SHP77 treated with DMSO at 0.1 percent for 48 hours (cell line): ENCODE measurements around the gene DLG1.
A peak's percentile ranks its signal among the peaks of the same experiment; 100 is the strongest.
"Not testable (repeated sequence)": the region's sequence is repeated elsewhere in the genome, so short reads cannot be mapped to it uniquely, and the experiment has no call there.

ENCODE experiments used
- DNase-seq: peaks from one replicate; lab custom pipeline; 2025; lab: John Stamatoyannopoulos, UW

Gene DLG1

GRCh38 chr3:197209366-197210260, 88.8 kb downstream of the DLG1 start:
- no peak for DNase-seq

- DNase-seq, result no peak
These were observed 91.5 kb downstream of the DLG1 start for GRCh38 chr3:197206913-197207312.

GRCh38 chr3:197205675-197206074, 92.7 kb downstream of the DLG1 start:
- DNase-seq, result no peak

- DNase-seq, result no peak
These were observed 93.1 kb downstream of the DLG1 start for GRCh38 chr3:197205265-197205664.

- DNase-seq, result no peak
These were observed 93.7 kb downstream of the DLG1 start for GRCh38 chr3:197204736-197205135.

- DNase-seq, result no peak
These were observed 94.7 kb downstream of the DLG1 start for GRCh38 chr3:197203714-197204146.

GRCh38 chr3:197202694-197203093, 95.7 kb downstream of the DLG1 start:
- DNase-seq, result no peak

- DNase-seq, result no peak
These were observed 96.5 kb downstream of the DLG1 start for GRCh38 chr3:197201791-197202452.

- not testable (repeated sequence) for DNase-seq
These were observed 97.6 kb downstream of the DLG1 start for GRCh38 chr3:197200856-197201255.

GRCh38 chr3:197197334-197197733, 101.1 kb downstream of the DLG1 start:
- no peak for DNase-seq

GRCh38 chr3:197196192-197196591, 102.2 kb downstream of the DLG1 start:
- no peak for DNase-seq

GRCh38 chr3:197195326-197195725, 103.1 kb downstream of the DLG1 start:
- DNase-seq, result no peak

GRCh38 chr3:197193759-197194158, 104.7 kb downstream of the DLG1 start:
- not testable (repeated sequence) for DNase-seq

GRCh38 chr3:197191897-197192296, 106.5 kb downstream of the DLG1 start:
- no peak for DNase-seq

GRCh38 chr3:197189623-197190022, 108.8 kb downstream of the DLG1 start:
- no peak for DNase-seq

GRCh38 chr3:197188963-197189362, 109.4 kb downstream of the DLG1 start:
- DNase-seq, result no peak

GRCh38 chr3:197186887-197187588, 111.4 kb downstream of the DLG1 start:
- peak; percentile 2 for DNase-seq

- DNase-seq, result no peak
These were observed 114.8 kb downstream of the DLG1 start for GRCh38 chr3:197183582-197183981.

GRCh38 chr3:197181741-197182140, 116.7 kb downstream of the DLG1 start:
- no peak for DNase-seq

- no peak for DNase-seq
These were observed 119.4 kb downstream of the DLG1 start for GRCh38 chr3:197178998-197179397.

- DNase-seq, result no peak
These were observed 122.9 kb downstream of the DLG1 start for GRCh38 chr3:197175503-197175902.

GRCh38 chr3:197174927-197175326, 123.5 kb downstream of the DLG1 start:
- DNase-seq, result no peak

GRCh38 chr3:197173620-197174019, 124.8 kb downstream of the DLG1 start:
- DNase-seq, result no peak
